GM10847 (cell line): ENCODE results near the gene STK17A.

ENCODE experiments used
- POLR2A ChIP-seq: IDR thresholded peaks from 2 replicates; pipeline ENCODE4 v1.6.1; 2011; ENCODE audit not compliant: insufficient read length; ENCODE audit errors: extremely low read depth

STK17A gene

GRCh38 chr7:43588477-43589132, 5.7 kb downstream of the STK17A start:
- TF ChIP-seq POLR2A, result no peak

- no peak for TF ChIP-seq POLR2A
Measured at GRCh38 chr7:43589133-43589478, 6.2 kb downstream of the STK17A start.

- no peak for TF ChIP-seq POLR2A
Measured at GRCh38 chr7:43589728-43590127, 6.8 kb downstream of the STK17A start.

GRCh38 chr7:43590862-43591557, 8.1 kb downstream of the STK17A start:
- TF ChIP-seq POLR2A, result no peak

GRCh38 chr7:43591558-43592180, 8.8 kb downstream of the STK17A start:
- TF ChIP-seq POLR2A, result no peak

GRCh38 chr7:43592326-43592725, 9.4 kb downstream of the STK17A start:
- TF ChIP-seq POLR2A, result no peak

GRCh38 chr7:43593010-43593409, 10.1 kb downstream of the STK17A start:
- TF ChIP-seq POLR2A, result no peak

GRCh38 chr7:43594020-43594419, 11.1 kb downstream of the STK17A start:
- TF ChIP-seq POLR2A, result no peak

GRCh38 chr7:43600056-43600455, 17.1 kb downstream of the STK17A start:
- no peak for TF ChIP-seq POLR2A

GRCh38 chr7:43602256-43602655, 19.3 kb downstream of the STK17A start:
- TF ChIP-seq POLR2A, result no peak

GRCh38 chr7:43604251-43604650, 21.3 kb downstream of the STK17A start:
- no peak for TF ChIP-seq POLR2A

- no peak for TF ChIP-seq POLR2A
Measured at GRCh38 chr7:43609097-43609496, 26.2 kb downstream of the STK17A start.

GRCh38 chr7:43612128-43612527, 29.2 kb downstream of the STK17A start:
- TF ChIP-seq POLR2A, result no peak

GRCh38 chr7:43612599-43613589, 30.0 kb downstream of the STK17A start:
- TF ChIP-seq POLR2A, result no peak

GRCh38 chr7:43615558-43616145, 32.7 kb downstream of the STK17A start:
- no peak for TF ChIP-seq POLR2A

GRCh38 chr7:43616977-43617376, 34.1 kb downstream of the STK17A start:
- TF ChIP-seq POLR2A, result no peak

- no peak for TF ChIP-seq POLR2A
Measured at GRCh38 chr7:43618073-43618472, 35.2 kb downstream of the STK17A start.
